Peyer's patch (tissue), 4 donors: ENCODE measurements around the gene FA2H. TPM values are rescaled to one million over a fixed set of nuclear protein-coding genes. Genes with fewer than 3 reads are reported as not detected.

Source experiments
- DNase-seq, 3 donors: peaks; one replicate each; pipeline ENCODE4 v3.0.0-alpha.2; 2017 to 2019
- H3K27ac ChIP-seq, 4 donors: fragments of 200-600 bp; sonication (generic); one replicate each; pipeline ENCODE4 v1.5.1; 2016 to 2019
- H3K27me3 ChIP-seq, 2 donors: fragments of 200-600 bp; sonication (generic); one replicate each; pipeline ENCODE4 v1.5.1; 2019
- H3K36me3 ChIP-seq, 3 donors: fragments of 200-600 bp; sonication (generic); one replicate each; pipeline ENCODE4 v1.5.1; 2016 to 2019
- H3K4me1 ChIP-seq, 4 donors: fragments of 200-600 bp; sonication (generic); one replicate each; pipeline ENCODE4 v1.5.1; 2016 to 2019
- H3K4me3 ChIP-seq, 4 donors: fragments of 200-600 bp; sonication (generic); 1 replicate in 3 of 4; 2 replicates in 1 of 4; pipeline ENCODE4 v1.5.1; 2016 to 2019; ENCODE audit warnings: mild to moderate bottlenecking in 1 of 4
- H3K9me3 ChIP-seq, 4 donors: fragments of 200-600 bp; sonication (generic); one replicate each; pipeline ENCODE4 v1.5.1; 2016 to 2019; ENCODE audit warnings: mild to moderate bottlenecking in 1 of 4
- CTCF ChIP-seq, 6 experiments: fragments of 450-650 bp in 4 of 6; fragments of 200-600 bp in 2 of 6; sonication (generic) in 1 of 6; IDR thresholded peaks; one replicate each; pipeline ENCODE4 v1.5.1; 2017 to 2019; ENCODE audit warnings: antibody characterized with exemption in 6 of 6, mild to moderate bottlenecking in 3 of 6, moderate library complexity in 1 of 6
- POLR2A ChIP-seq, 2 donors: fragments of 450-650 bp; IDR thresholded peaks; one replicate each; pipeline ENCODE4 v1.5.1; 2017; ENCODE audit warnings: antibody characterized with exemption in 2 of 2, mild to moderate bottlenecking in 2 of 2, moderate library complexity in 2 of 2
- total RNA-seq, 4 donors: library from RNA; depleted of rRNA; stranded (reverse); fragments of >200 nt; gene quantifications; one replicate each; pipeline ENCODE4 v1.1.0, GENCODE V29; 2016

FA2H gene
- total RNA-seq, 4 donors from 2014 or later, result 6.6 to 36.9 (median 24.7) TPM

- Histone ChIP-seq H3K9me3 (no peaks in the 10 kb centered on the region), H3K4me3 (no peak overlapping the region), H3K27me3 (no peaks in the 10 kb centered on the region), H3K27ac (no peak overlapping the region), H3K36me3 (no peaks in the 10 kb centered on the region), H3K4me1 (peaks cover 0 to 14% (median 0%) of the 10 kb centered on the region in 4 donors)
- no peak for TF ChIP-seq POLR2A (IDR thresholded peaks at IDR 0.05)
- TF ChIP-seq CTCF (IDR thresholded peaks at IDR 0.05), result no peak
- peak in 1 of 3 donors; percentile 26 for DNase-seq
Observed at GRCh38 chr16:74748616-74749026, 26.0 kb downstream of the FA2H start.

- Histone ChIP-seq H3K4me1 (peaks cover 0 to 20% (median 0%) of the 10 kb centered on the region in 4 donors), H3K27ac (no peak overlapping the region), H3K27me3 (no peaks in the 10 kb centered on the region), H3K9me3 (no peaks in the 10 kb centered on the region), H3K4me3 (no peak overlapping the region), H3K36me3 (no peaks in the 10 kb centered on the region)
- DNase-seq, result peak in 1 of 3 donors; percentile 40
- TF ChIP-seq POLR2A (IDR thresholded peaks at IDR 0.05) (no peak), CTCF (IDR thresholded peaks at IDR 0.05) (no peak)
Observed at GRCh38 chr16:74747716-74748615, 26.7 kb downstream of the FA2H start.

GRCh38 chr16:74745926-74746325, 28.7 kb downstream of the FA2H start:
- Histone ChIP-seq H3K4me1 (peaks cover 0 to 27% (median 1%) of the 10 kb centered on the region in 4 donors), H3K9me3 (no peaks in the 10 kb centered on the region), H3K36me3 (no peaks in the 10 kb centered on the region), H3K4me3 (no peak overlapping the region), H3K27ac (no peak overlapping the region), H3K27me3 (no peaks in the 10 kb centered on the region)
- TF ChIP-seq POLR2A (IDR thresholded peaks at IDR 0.05) (no peak), CTCF (IDR thresholded peaks at IDR 0.05) (no peak)
- peak in 2 of 3 donors; percentile 50 to 61 for DNase-seq

GRCh38 chr16:74745109-74745615, 29.5 kb downstream of the FA2H start:
- Histone ChIP-seq H3K27me3 (no peaks in the 10 kb centered on the region), H3K36me3 (no peaks in the 10 kb centered on the region), H3K27ac (peak overlapping the region in 2 of 4 donors; percentile 93 to 95), H3K4me1 (peaks cover 0 to 31% (median 1%) of the 10 kb centered on the region in 4 donors), H3K4me3 (no peak overlapping the region), H3K9me3 (no peaks in the 10 kb centered on the region)
- DNase-seq, result peak in 1 of 3 donors; percentile 43
- TF ChIP-seq CTCF (IDR thresholded peaks at IDR 0.05) (no peak), POLR2A (IDR thresholded peaks at IDR 0.05) (no peak)

GRCh38 chr16:74744566-74744965, 30.1 kb downstream of the FA2H start:
- H3K27ac ChIP-seq, result peak overlapping the region in 3 of 4 donors; percentile 63 to 95 (median 93)
- TF ChIP-seq CTCF (IDR thresholded peaks at IDR 0.05) (no peak), POLR2A (IDR thresholded peaks at IDR 0.05) (no peak)

More at GRCh38 chr16:74744566-74744965, 30.1 kb downstream of the FA2H start:
- Histone ChIP-seq H3K36me3 (no peaks in the 10 kb centered on the region), H3K4me3 (no peak overlapping the region), H3K4me1 (peaks cover 0 to 31% (median 1%) of the 10 kb centered on the region in 4 donors), H3K9me3 (no peaks in the 10 kb centered on the region), H3K27me3 (no peaks in the 10 kb centered on the region)
- no peak for DNase-seq
